HG03045 (cell line): ENCODE data around the gene IGFALS.

Source experiments
- ATAC-seq: cut with Tn5 transposase; IDR thresholded peaks from one replicate; pipeline ENCODE4 v1.9.1; 2021; ENCODE audit warnings: mild to moderate bottlenecking, moderate library complexity; ENCODE audit not compliant: unreplicated experiment

The IGFALS gene

GRCh38 chr16:1745900-1746692, 47.4 kb downstream of the IGFALS start:
- no peak for ATAC-seq

- ATAC-seq, result no peak
These were observed 48.2 kb downstream of the IGFALS start for GRCh38 chr16:1745181-1745899.

- no peak for ATAC-seq
These were observed 49.1 kb downstream of the IGFALS start for GRCh38 chr16:1744338-1744840.

- no peak for ATAC-seq
These were observed 49.8 kb downstream of the IGFALS start for GRCh38 chr16:1743376-1744337.

GRCh38 chr16:1741553-1742165, 51.8 kb downstream of the IGFALS start:
- ATAC-seq, result no peak

- ATAC-seq, result no peak
These were observed 52.6 kb downstream of the IGFALS start for GRCh38 chr16:1740781-1741490.
